HG03439 (cell line): ENCODE data around the gene MAP4.

Experiments used
- ATAC-seq: cut with Tn5 transposase; IDR thresholded peaks from one replicate; pipeline ENCODE4 v1.9.1; 2021; ENCODE audit warnings: mild to moderate bottlenecking, moderate library complexity; ENCODE audit not compliant: unreplicated experiment

MAP4 gene

GRCh38 chr3:47871389-47871788, 144.8 kb downstream of the MAP4 start:
- no peak for ATAC-seq

- ATAC-seq: no peak
These were observed 145.4 kb downstream of the MAP4 start for GRCh38 chr3:47870702-47871260.

GRCh38 chr3:47870156-47870555, 146.1 kb downstream of the MAP4 start:
- ATAC-seq: no peak

- ATAC-seq: no peak
These were observed 147.9 kb downstream of the MAP4 start for GRCh38 chr3:47868306-47868705.

GRCh38 chr3:47867451-47868044, 148.7 kb downstream of the MAP4 start:
- ATAC-seq: no peak

GRCh38 chr3:47865192-47865591, 151.0 kb downstream of the MAP4 start:
- ATAC-seq: no peak

- ATAC-seq: no peak
These were observed 152.7 kb downstream of the MAP4 start for GRCh38 chr3:47863391-47864128.

GRCh38 chr3:47859956-47860605, 156.1 kb downstream of the MAP4 start:
- no peak for ATAC-seq

- ATAC-seq: no peak
These were observed 159.1 kb downstream of the MAP4 start for GRCh38 chr3:47857151-47857550.

GRCh38 chr3:47856669-47857068, 159.5 kb downstream of the MAP4 start:
- ATAC-seq: no peak

- ATAC-seq: no peak
These were observed 160.5 kb downstream of the MAP4 start for GRCh38 chr3:47855461-47856383.

- ATAC-seq: no peak
These were observed 161.3 kb downstream of the MAP4 start for GRCh38 chr3:47854720-47855455.

GRCh38 chr3:47854267-47854666, 161.9 kb downstream of the MAP4 start:
- ATAC-seq: no peak

GRCh38 chr3:47852604-47853602, 163.3 kb downstream of the MAP4 start:
- ATAC-seq: no peak

GRCh38 chr3:47851888-47852603, 164.2 kb downstream of the MAP4 start:
- no peak for ATAC-seq

GRCh38 chr3:47850564-47851410, 165.4 kb downstream of the MAP4 start:
- no peak for ATAC-seq
